Urinary bladder (tissue), 4 donors: ENCODE measurements around the gene PLXNC1. TPM values are rescaled to one million over a fixed set of nuclear protein-coding genes. Genes with fewer than 3 reads are reported as not detected.

Experiments used
- DNase-seq: peaks from one replicate; pipeline ENCODE4 v3.0.0-alpha.2; 2015; ENCODE audit errors: extremely low spot score
- H3K27ac ChIP-seq: one replicate; pipeline ENCODE4 v1.5.1; 2013; ENCODE audit warnings: low read depth, mild to moderate bottlenecking, moderate library complexity
- H3K36me3 ChIP-seq: one replicate; pipeline ENCODE4 v1.6.1; 2013; ENCODE audit warnings: mild to moderate bottlenecking, moderate library complexity; ENCODE audit not compliant: insufficient read depth
- H3K4me1 ChIP-seq: one replicate; pipeline ENCODE4 v1.6.1; 2013; ENCODE audit warnings: mild to moderate bottlenecking, moderate library complexity; ENCODE audit not compliant: insufficient read depth
- H3K4me3 ChIP-seq: one replicate; pipeline ENCODE4 v1.5.1; 2013; ENCODE audit warnings: low read depth, low read length
- WGBS: extraction: QIAGEN DNeasy Blood & Tissue Kit; methylation state at CpG from one replicate; pipeline ENCODE4 v1.1.7; 2013; 5-methylcytosine and 5-hydroxymethylcytosine counted together
- polyA plus RNA-seq: library from polyadenylated mRNA; stranded (reverse); fragments of 200-250 nt; gene quantifications from one replicate; pipeline ENCODE4 v1.2.3, GENCODE V29; 2013
- total RNA-seq: library from RNA; depleted of rRNA; stranded (reverse); fragments of >200 nt; gene quantifications from one replicate; pipeline ENCODE4 v1.2.3, GENCODE V29; 2014
- donor health status: healthy with polysubstance abuse.
- donor health status: healthy.

The PLXNC1 gene
- total RNA-seq = 19.0 TPM
- polyA plus RNA-seq = 1.8 TPM

DNA sequence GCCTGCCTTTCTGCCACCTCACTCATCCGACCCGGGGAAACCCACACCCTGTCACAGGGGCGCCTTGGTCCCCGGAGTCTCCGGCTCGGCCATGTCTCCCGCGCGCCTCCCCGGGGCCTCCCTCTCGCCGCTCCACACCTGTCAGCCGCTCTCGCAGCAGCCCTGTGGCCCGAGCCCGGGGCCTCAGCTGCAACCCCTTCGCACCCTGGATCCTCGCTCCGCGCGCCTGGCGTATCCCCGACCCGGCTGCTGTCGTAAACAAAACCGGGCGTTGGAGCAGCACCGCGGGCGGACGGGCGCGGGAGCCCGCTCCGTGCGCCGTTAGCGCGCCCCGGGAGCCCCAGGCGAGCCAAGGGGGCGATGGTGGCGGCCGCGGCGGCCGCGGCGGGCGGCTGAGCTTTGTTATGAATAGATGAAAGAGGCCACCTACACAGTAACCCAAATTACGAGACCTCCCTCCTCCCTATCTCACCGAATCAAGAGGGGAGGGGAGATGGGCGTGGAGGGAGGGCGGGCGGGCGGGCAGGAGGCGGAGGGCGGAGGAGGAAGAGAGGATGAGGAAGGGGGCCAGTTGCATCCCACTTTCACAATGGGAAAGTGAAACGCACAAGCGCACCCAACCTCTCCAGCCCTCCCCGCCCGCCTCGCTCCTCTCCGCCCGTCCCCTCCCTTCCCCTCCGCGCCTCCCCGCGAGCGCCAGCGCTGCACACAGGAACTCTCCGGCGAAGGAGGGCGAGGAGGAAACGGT lies at the start of gene PLXNC1:
PLXNC1 (plus strand) TSS at position 587 of the 748 bp plus-strand sequence. CDS start 395 bp downstream, outside the sequence.
- Histone ChIP-seq H3K36me3 (no peaks in the 10 kb centered on the region), H3K4me3 (peak within 1 kb of the TSS; percentile 74), H3K4me1 (peaks cover 2% of the 10 kb centered on the region), H3K27ac (no peak within 1 kb of the TSS)
- under 1% methylated on average over 69 of the region's 75 CpGs for WGBS
- DNase-seq = no peak

DNA sequence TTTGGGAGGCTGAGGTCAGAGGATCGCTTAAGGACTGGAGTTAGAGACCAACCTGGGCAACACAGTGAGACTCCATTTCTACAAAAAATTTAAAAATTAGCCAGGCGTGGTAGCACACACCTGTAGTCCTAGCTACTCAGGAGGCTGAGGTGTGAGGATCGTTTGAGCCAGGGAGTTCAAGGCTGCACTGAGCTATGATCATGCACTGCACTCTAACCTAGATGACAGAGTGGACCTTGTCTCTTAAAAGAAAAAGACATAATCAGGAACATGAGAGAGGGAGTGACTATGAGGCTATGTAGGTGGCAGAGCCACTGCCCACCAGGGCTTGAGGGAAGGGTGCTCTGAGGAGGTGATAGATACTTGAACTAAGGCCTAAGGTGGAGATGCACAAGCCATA lies 49.2 kb upstream of the PLXNC1 start:
- Histone ChIP-seq H3K36me3 (no peaks in the 10 kb centered on the region), H3K27ac (no peak overlapping the region), H3K4me1 (no peaks in the 10 kb centered on the region), H3K4me3 (no peak overlapping the region)
- WGBS = 92% methylated on average over 3 of the region's 3 CpGs
- DNase-seq = no peak

DNA sequence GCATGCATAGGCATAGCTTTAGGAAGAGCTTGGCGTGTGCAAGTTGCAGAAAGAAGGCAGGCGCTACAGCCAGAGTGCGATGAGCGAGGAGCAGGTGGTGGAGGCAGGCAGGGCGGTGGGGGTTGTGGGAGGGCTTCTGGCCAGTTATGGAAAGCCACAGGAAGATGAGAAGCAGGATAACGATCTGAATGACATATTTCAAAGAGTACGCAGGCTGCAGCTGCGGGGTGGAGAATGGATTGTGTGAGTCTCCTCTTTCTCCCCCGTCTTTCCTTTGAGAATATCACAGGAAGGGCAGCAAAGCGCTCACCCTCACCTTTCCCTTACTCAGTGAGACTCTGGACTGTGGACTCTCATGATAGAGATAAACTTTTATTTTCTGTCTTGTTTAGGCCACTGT lies 48.7 kb upstream of the PLXNC1 start:
- H3K27ac ChIP-seq = no peak overlapping the region
- no peak overlapping the region for H3K4me3 ChIP-seq
- H3K4me1 ChIP-seq = no peaks in the 10 kb centered on the region
- H3K36me3 ChIP-seq = no peaks in the 10 kb centered on the region
- 65% methylated on average over 10 of the region's 10 CpGs for WGBS
- no peak for DNase-seq

DNA sequence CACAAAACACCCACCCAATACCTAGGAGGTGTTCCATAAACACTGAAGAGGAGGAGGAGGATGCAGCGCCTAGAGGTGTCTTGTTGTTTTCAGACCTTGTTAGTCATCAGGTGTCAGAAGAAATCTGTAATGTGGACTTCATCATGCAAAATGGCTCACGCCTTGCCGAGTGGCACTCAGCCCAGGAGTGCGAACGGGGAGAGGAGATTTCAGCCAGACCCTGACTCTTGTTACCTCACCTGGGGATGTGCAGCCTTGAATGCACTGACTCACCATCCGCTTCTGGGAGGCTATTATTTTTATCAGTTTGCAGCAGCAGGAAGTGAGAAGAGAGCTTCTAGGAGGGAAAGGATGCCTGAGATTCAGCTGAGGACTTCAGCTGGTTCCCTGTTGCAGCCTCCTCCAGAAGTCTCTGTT lies 48.2 kb upstream of the PLXNC1 start:
- H3K4me3 ChIP-seq = no peak overlapping the region
- H3K27ac ChIP-seq = no peak overlapping the region
- DNase-seq = no peak
- 74% methylated on average over 6 of the region's 6 CpGs for WGBS
- H3K36me3 ChIP-seq = no peaks in the 10 kb centered on the region
- no peaks in the 10 kb centered on the region for H3K4me1 ChIP-seq

DNA sequence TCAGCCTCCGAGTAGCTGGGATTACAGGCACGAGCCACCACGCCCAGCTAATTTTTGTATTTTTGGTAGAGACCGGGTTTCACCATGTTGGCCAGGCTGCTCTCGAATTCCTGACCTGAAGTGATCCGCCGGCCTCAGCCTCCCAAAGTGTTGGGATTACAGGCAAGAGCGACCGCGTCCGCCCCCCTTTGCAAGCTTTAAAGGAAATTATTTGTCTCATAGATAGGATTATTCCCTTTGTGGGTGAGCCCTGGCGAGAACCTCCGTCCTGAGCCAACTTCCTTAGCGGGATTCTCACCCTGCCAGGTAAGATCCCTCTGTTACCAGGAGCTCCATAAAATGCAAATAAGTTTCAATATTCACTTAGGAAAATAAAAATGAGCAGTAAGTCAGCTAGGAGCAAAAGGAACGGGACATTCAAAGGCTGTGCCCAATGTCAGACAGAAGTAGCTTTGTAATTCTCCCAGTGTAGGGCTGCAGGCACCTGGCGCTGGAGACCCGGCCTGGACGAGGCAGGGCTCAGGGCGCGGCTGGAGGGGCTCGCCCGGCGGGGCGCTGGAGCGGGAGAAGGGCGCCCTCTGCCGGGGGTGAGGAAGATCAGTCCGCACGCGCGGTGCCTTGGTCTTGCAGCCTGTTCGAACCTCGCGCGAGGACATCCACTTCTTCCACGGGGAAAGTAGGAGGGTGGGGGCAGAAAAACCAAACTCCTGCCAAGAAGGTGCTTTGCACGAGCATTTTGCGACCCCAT lies 47.2 kb upstream of the PLXNC1 start:
- Histone ChIP-seq H3K36me3 (no peaks in the 10 kb centered on the region), H3K27ac (no peak overlapping the region), H3K4me3 (peak overlapping the region; percentile 48), H3K4me1 (no peaks in the 10 kb centered on the region)
- DNase-seq = peak; percentile 35
- WGBS = 29% methylated on average over 38 of the region's 38 CpGs

DNA sequence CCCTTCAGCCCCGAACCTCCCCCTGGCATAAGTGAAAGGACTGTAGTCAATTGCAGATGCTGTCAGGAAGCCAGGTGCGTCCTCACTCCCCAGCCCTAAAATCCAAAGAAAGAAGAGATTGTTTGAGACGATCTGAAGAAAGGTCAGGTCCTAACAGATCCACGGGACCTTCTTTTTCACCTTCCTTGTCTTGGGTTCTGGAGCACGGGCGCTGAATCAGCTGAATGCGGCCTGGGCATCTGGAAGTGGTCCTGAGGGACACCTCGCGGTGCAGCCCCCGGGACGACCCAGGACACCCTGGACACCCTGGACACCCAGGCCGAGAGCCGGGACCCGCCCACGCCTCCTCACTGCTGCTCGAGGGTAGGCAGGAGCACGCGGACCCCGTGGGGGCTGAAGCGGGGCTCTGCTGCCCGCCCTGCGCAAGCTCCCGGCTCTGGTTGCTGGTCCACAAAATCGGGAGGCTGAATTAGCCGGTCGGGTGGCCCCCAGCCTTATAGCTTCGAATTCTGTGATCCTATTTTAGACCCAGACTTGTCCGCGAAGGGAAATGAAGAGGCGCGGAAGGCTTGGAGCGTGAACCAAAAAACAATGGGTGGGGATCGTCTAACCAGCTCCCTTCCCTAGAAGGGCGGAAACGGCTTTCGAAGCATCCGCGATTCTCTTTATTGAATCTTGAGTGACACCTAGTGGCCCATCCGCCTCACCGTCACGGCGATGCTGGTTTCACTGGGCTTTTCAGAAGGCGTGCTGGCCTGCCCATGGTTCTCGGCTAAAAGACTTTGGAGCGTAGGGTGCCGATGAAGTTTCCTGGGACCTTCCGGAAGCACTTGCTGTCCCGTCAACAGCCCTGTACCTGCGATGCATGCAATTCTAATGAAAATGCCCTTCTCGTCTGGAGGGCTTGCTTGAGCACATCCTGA lies 46.4 kb upstream of the PLXNC1 start:
- H3K4me3 ChIP-seq = peak overlapping the region; percentile 48
- peak; percentile 81 for DNase-seq
- H3K4me1 ChIP-seq = no peaks in the 10 kb centered on the region
- H3K27ac ChIP-seq = no peak overlapping the region
- WGBS = 1% methylated on average over 50 of the region's 50 CpGs
- H3K36me3 ChIP-seq = no peaks in the 10 kb centered on the region

DNA sequence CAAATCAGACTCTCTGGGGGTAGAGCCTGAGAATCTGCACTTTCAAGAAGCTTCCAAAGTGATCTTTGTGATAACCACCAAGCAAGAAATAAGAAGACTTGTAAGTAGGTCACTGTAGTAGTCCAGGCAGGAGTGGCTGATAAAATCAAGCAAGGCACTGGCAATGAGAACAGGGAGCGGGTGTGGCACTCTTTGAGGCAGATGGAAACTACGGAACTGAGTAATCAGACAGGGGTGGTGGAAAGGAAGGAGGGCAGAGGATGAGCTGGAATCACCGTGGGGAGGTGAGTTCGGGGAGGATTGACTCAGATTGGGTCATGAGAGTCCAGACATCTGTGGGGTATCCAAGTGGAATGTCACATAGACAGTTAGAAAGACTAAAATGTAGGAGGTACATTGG lies 44.4 kb upstream of the PLXNC1 start:
- DNase-seq = no peak
- no peak overlapping the region for H3K4me3 ChIP-seq
- no peak overlapping the region for H3K27ac ChIP-seq
- H3K4me1 ChIP-seq = no peaks in the 10 kb centered on the region
- 81% methylated on average over 4 of the region's 4 CpGs for WGBS
- no peaks in the 10 kb centered on the region for H3K36me3 ChIP-seq

DNA sequence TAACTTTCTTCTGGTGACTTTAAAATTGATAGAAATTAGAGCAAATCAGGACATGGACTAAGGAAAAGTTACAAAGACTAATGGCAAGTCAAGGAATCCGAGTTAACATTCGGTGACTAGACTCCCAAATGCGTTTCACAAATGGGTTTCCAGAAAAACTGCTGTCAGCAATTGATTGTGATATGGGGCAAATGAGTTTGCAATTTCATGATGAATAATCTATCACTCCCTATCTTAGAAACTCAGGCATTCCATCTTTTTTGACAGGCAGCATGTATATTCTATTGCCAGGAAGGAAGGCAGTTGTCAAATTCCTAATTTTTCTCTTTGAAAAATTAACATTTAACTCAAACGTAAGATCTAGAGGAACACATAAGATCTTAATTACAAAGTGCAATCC lies 40.5 kb upstream of the PLXNC1 start:
- WGBS = 89% methylated on average over 4 of the region's 4 CpGs
- no peaks in the 10 kb centered on the region for H3K36me3 ChIP-seq
- no peak overlapping the region for H3K27ac ChIP-seq
- H3K4me3 ChIP-seq = no peak overlapping the region
- no peak for DNase-seq
- no peaks in the 10 kb centered on the region for H3K4me1 ChIP-seq

DNA sequence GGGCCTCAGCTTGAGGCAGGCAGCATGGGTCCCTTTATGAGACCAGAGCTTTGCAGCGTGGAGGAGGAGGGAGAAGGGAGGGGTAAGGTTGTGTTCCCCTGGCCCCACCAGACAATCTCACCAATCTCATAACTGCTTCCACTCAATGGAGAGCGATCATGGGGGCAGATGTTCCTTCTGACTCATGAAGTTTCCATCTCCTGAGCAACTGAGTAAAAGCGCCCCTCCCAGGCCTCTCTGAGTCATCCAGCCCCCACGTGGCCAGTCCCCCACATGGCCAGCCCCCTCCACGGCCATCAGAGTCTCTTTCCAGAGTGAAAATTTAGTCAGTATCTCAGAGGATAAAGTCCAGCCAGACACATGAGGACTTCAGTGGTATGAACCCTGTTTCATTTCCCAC lies 39.2 kb upstream of the PLXNC1 start:
- H3K4me1 ChIP-seq = no peaks in the 10 kb centered on the region
- no peak overlapping the region for H3K4me3 ChIP-seq
- no peak for DNase-seq
- H3K27ac ChIP-seq = no peak overlapping the region
- 29% methylated on average over 5 of the region's 5 CpGs for WGBS
- no peaks in the 10 kb centered on the region for H3K36me3 ChIP-seq

DNA sequence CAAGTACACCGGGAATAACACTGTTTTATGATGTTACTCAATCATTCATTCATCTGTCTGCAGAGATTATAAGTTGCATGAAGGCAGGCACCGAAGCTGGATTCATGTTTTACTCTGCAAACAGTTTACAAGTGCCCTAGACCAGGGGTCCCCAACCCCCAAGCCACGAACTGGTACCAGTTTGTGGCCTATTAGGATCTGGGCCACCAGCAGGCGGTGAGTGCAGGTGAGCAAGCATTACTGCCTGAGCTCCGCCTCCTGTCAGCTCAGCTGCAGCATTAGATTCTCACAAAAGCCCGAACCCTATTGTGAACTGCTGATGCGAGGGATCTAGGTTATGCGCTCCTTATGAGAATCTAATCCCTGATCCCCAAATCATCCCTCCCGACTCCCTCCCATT lies 38.1 kb upstream of the PLXNC1 start:
- 89% methylated on average over 9 of the region's 9 CpGs for WGBS
- Histone ChIP-seq H3K4me1 (no peaks in the 10 kb centered on the region), H3K4me3 (no peak overlapping the region), H3K27ac (no peak overlapping the region), H3K36me3 (no peaks in the 10 kb centered on the region)
- no peak for DNase-seq

DNA sequence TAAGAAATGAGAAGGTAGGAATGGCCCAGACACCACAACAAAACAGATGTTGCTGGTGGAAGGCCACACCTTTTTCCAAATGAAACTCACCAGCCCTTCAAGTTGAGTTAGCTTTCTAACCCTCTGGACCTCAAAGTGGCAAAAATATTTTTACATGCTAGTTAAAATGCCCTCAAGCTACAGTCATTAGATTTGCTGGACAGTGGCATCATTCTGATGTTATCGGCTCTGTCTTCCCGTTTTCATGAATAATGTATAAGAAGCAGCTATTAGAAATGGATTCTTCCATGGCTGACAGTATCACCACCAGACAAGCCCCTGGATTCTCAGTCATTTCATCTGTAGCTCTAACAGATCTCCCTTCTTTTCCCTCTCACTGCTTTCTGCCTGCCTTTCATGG lies 37.1 kb upstream of the PLXNC1 start:
- Histone ChIP-seq H3K27ac (no peak overlapping the region), H3K36me3 (no peaks in the 10 kb centered on the region), H3K4me3 (no peak overlapping the region), H3K4me1 (no peaks in the 10 kb centered on the region)
- no peak for DNase-seq
- WGBS = 78% methylated on average over 2 of the region's 2 CpGs

DNA sequence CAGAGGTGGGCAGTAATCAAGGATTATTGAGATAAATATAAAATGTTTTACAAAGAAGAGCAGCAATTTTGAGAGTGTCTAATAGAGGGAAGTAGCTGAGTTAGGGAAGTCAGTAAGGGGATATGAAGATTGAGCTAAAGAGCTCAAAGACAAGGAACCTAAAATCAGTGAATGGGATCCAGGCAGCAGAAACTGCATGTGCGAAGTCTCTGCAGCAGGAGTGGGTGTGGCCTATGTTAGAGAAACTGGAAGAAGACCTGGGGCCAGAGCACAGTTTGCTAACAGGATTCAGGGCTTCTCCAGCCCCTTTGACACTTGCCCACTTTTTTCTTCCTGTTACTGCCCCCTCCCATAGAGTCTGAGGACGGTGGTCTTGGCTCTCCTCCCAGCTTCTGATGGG lies 36.3 kb upstream of the PLXNC1 start:
- H3K4me3 ChIP-seq = no peak overlapping the region
- no peaks in the 10 kb centered on the region for H3K36me3 ChIP-seq
- H3K27ac ChIP-seq = no peak overlapping the region
- H3K4me1 ChIP-seq = no peaks in the 10 kb centered on the region
- no peak for DNase-seq
- WGBS = 53% methylated on average over 2 of the region's 2 CpGs

DNA sequence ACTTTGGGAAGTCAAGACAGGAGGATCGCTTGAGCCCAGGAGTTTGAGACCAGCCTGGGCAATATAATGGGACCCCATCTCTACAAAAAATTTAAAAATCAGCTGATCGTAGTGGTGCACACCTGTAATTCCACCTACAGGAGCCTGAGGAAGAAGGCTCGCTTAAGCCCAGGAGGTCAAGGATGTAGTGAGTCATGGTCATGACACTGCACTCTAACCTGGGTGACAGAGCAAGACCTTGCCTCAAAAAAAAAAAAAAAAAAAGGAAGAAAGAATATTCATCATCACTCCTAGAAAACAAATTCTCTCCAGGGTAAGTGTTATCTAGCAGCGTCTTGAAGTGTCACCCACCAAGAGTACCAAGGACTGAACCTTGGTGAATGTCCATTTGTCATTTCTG lies 34.2 kb upstream of the PLXNC1 start:
- Histone ChIP-seq H3K4me1 (no peaks in the 10 kb centered on the region), H3K27ac (no peak overlapping the region), H3K36me3 (no peaks in the 10 kb centered on the region), H3K4me3 (no peak overlapping the region)
- WGBS = 91% methylated on average over 4 of the region's 4 CpGs
- DNase-seq = no peak
